Peyer's patch (tissue), 4 donors: ENCODE results near the gene FOXL1.

Experiments used
- CTCF ChIP-seq, 6 experiments: fragments of 450-650 bp in 4 of 6; fragments of 200-600 bp in 2 of 6; sonication (generic) in 1 of 6; IDR thresholded peaks; one replicate each; pipeline ENCODE4 v1.5.1; 2017 to 2019; ENCODE audit warnings: antibody characterized with exemption in 6 of 6, mild to moderate bottlenecking in 3 of 6, moderate library complexity in 1 of 6
- POLR2A ChIP-seq, 2 donors: fragments of 450-650 bp; IDR thresholded peaks; one replicate each; pipeline ENCODE4 v1.5.1; 2017; ENCODE audit warnings: antibody characterized with exemption in 2 of 2, mild to moderate bottlenecking in 2 of 2, moderate library complexity in 2 of 2

- TF ChIP-seq POLR2A (IDR thresholded peaks at IDR 0.05) (no peak), CTCF (IDR thresholded peaks at IDR 0.05) (no peak)
Observed at GRCh38 chr16:86616906-86617305, 38.6 kb downstream of the FOXL1 start.
